Peyer's patch (tissue), 4 donors: ENCODE measurements around the gene NOL3.

Experiments used
- POLR2A ChIP-seq, 2 donors: fragments of 450-650 bp; IDR thresholded peaks; one replicate each; pipeline ENCODE4 v1.5.1; 2017; ENCODE audit warnings: antibody characterized with exemption in 2 of 2, mild to moderate bottlenecking in 2 of 2, moderate library complexity in 2 of 2
- TF ChIP-seq, protein P1 (sequence below), 6 experiments: fragments of 450-650 bp in 4 of 6; fragments of 200-600 bp in 2 of 6; sonication (generic) in 1 of 6; IDR thresholded peaks; one replicate each; pipeline ENCODE4 v1.5.1; 2017 to 2019; ENCODE audit warnings: antibody characterized with exemption in 6 of 6, mild to moderate bottlenecking in 3 of 6, moderate library complexity in 1 of 6

DNA sequence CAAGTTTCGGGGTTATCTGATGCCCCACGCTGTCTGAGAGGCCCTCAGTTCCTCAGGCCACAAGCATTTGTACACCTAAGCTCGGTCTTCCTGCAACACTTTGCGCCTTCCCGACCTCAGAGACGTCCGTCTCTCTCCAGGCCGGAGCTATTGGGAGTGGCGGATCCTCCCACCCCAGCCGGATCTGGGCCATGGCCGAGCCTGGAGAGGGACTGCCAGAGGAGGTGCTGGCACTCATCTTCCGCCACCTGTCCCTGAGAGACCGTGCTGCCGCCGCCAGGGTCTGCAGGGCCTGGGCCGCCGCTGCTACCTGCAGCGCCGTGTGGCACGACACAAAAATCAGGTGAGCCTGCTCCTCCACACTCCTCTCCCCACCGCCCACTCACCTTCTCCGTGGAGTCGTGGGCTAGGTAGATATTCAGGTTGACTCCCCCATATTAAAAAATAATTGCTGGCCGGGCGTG, 8.7 kb upstream of the NOL3 start:
- TF ChIP-seq, protein P1, sequence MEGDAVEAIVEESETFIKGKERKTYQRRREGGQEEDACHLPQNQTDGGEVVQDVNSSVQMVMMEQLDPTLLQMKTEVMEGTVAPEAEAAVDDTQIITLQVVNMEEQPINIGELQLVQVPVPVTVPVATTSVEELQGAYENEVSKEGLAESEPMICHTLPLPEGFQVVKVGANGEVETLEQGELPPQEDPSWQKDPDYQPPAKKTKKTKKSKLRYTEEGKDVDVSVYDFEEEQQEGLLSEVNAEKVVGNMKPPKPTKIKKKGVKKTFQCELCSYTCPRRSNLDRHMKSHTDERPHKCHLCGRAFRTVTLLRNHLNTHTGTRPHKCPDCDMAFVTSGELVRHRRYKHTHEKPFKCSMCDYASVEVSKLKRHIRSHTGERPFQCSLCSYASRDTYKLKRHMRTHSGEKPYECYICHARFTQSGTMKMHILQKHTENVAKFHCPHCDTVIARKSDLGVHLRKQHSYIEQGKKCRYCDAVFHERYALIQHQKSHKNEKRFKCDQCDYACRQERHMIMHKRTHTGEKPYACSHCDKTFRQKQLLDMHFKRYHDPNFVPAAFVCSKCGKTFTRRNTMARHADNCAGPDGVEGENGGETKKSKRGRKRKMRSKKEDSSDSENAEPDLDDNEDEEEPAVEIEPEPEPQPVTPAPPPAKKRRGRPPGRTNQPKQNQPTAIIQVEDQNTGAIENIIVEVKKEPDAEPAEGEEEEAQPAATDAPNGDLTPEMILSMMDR (IDR thresholded peaks at IDR 0.05), result no peak
- TF ChIP-seq POLR2A (IDR thresholded peaks at IDR 0.05), result no peak
